ENCODE data around the gene SLC25A11.
"Not testable (repeated sequence)": the region's sequence is repeated elsewhere in the genome, so short reads cannot be mapped to it uniquely, and the experiment has no call there.

Gene SLC25A11

DNA sequence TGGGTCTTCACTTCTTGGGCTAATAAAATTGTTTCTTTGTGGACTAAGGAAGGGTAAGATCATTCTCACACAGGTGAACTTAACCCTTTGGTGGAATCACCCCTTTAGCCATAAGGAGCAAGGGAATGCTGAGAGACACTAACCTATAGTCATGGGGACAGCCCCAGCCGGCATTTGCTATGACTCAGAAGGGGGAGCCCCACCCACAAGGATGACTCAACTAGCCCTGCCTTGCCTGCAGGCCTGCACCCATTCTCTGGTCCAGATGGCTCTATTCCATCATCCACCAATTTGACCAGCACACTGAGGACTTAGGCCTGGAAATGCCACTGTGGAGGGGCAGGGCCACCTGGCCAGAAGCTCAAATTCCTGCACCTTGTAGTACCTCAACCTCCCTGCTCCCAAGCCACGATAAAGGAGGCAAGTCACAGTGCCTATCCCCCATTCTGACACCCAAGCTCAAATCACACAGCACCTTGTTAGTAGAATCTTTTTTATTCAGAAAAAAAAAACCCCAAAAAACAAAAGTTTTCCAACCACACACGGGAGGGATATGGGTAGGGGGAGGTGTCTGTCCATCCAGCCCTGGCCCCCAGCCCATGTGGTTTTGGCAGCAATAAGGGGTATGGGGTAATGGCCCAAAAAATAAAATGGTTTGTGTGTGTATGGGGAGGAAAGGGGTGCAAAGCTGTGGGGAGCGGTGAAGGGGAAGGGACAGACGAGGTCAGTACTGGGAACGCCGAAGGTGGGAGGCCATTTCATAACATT, 5.5 kb upstream of the SLC25A11 start:
- peak; percentile 78 for DNase-seq

DNA sequence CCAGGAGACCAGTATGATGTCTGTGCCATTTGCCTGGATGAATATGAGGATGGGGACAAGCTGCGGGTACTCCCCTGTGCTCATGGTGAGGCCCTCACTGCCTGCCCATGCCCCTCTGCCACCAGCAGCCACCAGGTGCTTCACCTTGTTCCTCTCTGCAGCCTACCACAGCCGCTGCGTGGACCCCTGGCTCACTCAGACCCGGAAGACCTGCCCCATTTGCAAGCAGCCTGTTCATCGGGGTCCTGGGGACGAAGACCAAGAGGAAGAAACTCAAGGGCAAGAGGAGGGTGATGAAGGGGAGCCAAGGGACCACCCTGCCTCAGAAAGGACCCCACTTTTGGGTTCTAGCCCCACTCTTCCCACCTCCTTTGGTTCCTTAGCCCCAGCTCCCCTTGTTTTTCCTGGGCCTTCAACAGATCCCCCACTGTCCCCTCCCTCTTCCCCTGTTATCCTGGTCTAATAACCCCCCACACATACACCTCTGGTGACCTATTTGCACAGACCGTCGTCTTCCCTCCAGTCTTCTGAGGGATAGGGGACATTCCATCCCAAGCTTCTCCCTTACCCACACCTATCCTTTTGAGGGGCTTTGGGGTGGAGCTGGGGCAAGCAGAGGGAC, 4.8 kb upstream of the SLC25A11 start:
- peak; percentile 39 for DNase-seq

DNA sequence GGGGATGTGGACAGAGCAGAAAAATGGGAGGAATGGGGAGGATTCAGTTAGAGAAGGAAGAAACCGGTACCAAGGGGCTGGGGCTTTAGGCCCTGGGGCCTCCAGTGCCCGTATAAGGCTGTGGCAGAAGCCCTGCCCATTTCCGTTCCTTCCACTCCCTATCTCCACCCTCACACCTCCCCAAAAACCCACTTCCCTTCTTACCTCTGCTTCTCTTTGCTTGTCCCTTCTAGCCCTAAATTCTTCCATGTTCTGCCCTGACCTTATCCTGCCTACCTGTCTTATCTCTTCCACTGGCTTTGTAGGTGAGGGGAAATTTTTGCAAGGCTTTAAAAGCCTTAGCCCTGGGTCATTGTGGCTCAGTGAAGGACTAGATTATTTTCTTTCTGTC, 4.3 kb upstream of the SLC25A11 start:
- DNase-seq: no peak

DNA sequence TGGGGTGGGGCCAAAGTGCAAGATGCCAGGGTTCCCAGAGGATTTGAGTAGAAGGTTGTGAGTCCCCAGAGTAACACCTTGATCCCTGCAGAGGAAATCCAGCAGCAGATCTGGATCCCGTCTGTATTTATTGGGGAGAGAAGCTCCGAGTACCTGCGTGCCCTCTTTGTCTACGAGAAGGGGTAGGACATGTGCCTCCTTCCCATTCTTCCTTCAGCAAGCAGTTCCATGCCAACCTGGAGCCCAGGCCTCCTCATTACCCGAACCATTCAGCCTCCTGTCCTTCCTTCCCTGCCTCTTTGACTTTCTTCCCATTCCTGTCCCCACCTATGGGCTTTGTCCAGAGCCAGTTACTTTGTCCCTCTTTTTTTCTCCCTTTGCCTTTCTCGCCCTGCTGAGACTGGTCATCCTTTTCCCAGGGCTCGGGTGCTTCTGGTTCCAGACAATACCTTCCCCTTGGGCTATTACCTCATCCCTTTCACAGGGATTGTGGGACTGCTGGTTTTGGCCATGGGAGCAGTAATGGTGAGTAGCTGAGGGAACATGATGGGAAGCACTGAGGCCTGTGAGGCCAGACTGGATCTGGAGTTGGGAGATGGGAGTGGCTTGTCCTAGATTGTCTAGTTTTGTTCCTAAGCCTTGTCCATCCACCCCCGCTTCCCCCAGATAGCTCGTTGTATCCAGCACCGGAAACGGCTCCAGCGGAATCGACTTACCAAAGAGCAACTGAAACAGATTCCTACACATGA, 3.1 kb upstream of the SLC25A11 start:
- no peak for DNase-seq

DNA sequence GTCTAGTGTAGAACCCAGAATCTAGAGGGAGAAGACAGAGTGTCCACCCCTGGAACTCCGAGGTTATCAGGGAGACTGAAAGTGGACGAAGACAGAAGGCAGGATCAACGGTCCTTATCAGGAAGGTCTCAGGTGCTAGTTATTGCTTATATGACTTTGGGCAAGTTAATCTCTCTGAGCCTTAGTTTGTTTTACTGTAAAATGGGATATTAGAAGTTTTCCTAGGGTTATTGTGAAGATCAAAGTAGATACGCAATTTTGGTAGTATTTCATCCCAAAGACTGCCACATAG, 1.4 kb upstream of the SLC25A11 start:
- DNase-seq: no peak

DNA sequence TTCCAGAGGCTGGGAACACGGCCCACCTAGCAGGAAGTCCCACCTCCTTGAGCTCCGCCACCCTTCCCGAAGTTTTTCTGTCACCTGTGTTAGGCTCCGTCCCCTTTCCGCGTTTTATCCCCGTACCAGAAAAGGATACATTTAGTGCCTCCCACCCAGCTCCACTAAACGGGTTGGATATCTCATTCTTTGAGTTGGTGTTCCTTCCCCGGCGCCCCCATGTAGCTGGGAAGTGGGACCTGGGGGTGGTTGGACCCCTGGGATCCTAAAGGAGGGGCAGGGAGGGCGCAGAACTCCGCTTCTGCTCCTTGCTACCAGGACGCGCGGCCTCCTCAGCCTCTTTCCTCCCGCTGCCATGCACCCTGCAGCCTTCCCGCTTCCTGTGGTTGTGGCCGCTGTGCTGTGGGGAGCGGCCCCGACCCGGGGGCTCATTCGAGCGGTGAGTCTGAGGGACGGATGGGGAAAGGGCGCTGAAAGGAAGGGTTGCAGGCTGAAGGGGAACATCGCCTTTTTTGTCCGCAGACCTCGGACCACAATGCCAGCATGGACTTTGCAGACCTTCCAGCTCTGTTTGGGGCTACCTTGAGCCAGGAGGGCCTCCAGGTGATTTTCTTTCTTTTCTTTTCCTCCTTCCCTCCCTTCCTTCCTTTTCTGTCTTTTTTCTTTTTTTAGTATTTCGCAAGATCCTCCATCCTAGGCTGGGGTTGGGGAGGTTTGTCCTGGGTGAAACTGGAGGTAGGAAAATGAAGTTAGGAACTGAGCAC, 891 bp upstream of the SLC25A11 start:
- no peak for DNase-seq

DNA sequence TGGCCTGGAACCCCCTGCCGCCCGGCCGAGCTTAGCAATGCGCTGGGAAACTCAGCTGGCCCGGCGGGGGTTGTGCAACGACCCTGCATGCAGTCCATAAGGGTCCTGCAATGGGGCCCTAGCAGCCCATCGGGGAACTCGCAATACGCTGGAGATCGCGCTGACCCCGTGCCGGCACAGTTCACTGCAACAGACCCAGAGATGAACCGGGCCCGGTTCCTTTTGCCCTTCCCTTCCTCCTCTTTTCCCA, 375 bp downstream of the SLC25A11 start:
- DNase-seq: peak; percentile 32

DNA sequence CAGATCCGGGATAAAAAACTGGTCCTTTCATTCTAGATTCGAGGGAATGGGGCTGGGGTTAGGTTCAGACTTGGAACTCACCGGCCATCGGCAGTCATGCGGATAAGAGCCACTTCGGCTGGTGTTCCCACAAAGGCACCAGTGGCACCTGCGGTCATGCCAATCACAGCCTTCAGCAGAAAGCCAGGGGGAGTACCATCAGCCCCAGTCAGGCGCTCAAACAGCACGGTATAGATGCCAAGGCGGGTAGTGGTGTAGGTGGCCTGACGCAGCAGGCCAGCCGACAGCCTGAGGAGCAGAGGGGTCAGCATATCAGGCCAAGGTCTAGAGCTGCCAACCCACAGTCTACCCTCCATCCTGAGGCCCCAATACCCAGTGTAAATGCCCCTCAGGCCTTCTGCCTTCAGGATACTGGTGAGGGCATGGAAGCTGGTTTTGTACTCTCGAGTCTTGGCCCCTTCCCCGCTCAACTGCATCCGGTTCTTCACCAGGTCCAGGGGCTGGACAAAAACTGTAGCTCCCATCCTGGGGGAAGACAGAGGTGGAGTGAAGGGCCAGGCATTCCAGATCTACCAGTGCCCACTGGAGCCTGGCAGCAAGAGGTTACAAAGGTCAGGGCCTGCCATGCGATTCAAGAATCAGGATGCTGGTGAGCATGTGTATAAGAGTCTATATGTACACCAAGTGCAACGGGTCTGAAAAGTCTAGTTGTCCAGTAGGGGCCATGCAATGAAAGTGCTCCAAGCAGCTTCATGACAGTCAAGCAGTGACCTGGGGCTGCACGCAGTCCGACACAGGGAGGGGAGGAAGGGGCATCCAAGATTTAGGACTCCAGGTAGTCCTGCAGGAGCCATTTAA, 929 bp downstream of the SLC25A11 start:
- DNase-seq: no peak

DNA sequence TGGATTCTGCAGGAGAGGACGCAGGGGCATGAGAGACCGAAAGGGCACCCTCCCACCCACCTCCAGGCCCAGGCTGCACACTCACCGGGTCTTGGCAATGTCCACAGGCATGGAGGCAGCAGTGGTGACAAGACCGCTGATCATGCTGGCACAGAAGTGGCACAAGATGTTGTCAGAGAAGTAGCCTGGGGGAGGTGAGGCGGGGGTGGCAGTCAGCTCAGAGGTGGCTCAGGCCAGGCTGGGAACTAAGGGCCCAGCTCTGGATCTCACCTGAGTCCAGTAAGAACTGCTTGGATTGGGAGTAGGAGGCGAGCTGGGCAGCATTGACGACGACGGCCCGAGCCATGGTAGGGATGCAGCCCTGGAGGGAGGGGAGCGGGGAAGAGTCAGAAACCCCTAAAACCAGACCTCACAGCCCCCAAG, 1.8 kb downstream of the SLC25A11 start:
- DNase-seq: no peak

DNA sequence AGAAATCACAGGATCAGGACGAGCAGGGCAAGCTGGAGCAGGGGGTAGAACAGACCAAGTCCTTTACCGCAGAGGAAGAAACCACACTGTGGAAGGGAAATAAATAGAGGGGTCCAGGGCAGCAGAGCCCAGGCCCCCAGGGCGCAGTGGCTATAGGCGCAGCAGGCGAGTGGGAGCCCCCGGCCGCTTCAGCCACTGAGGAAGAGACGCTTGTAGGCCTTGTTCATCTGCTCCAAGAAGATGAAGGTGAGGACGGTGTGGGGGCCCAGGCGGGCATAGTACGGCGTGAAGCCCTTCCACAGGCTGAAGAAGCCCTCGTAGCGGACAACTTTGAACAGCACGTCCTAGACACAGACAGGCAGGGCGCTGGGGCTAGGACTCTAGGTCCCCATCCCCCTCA, 2.3 kb downstream of the SLC25A11 start:
- no peak for DNase-seq

DNA sequence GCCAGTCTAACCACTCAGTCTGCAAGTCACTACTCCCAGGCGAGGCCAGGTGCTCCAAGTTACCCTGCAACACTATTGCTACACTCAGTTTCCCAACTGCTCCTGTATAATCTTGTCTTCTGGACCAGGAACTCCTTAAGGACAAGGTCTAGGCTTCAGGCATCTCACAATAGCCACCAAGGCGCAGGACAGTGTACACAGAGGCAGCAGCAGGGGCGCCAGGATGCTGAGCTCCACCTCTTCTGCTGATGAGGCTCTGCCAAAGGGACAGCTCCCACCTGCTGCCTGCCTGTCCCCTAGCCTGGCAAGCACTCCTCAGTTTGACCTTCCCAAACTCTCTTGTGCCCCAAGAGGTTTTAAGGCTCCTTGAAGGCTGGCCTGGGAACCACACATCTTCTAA, 3.4 kb downstream of the SLC25A11 start:
- DNase-seq: no peak

DNA sequence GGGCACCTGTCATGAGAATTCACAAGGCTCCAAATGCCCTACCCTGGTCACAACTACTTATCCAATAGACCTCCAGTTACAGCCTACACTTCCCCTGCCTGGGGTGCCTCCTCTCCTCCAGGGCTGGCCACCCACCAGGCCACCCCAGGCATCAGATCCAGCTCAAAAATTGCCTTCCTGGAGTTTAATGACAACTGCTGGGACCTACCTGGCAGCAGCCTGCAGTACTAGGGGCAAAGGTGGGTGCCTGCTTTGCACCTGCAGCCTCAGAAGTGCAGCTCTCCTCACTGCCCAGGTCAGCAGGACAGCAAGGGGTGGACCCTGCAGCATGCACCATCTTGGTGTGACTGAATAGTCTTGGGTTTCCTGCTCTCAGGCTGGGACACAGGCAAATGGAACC, 4.2 kb downstream of the SLC25A11 start:
- no peak for DNase-seq

DNA sequence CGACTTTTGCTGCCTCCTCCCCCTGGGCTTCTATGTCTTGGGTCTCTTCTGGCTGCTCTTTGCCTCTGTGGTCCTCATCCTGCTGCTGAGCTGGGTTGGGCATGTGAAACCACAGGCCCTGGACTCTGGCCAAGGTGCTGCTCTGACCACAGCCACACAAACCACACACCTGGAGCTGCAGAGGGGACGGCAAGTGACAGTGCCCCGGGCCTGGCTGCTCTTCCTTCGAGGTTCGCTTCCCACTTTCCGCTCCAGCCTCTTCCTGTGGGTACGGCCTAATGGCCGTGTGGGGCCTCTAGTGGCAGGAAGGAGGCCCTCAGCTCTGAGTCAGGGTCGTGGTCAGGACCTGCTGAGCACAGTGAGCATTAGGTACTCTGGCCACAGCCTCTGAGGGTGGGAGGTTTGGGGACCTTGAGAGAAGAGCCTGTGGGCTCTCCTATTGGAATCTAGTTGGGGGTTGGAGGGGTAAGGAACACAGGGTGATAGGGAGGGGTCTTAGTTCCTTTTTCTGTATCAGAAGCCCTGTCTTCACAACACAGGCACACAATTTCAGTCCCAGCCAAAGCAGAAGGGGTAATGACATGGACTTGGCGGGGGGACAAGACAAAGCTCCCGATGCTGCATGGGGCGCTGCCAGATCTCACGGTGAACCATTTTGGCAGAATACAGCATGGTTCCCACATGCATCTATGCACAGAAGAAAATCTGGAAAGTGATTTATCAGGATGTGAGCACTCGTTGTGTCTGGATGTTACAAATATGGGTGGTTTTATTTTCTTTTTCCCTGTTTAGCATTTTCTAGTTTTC, 5.5 kb downstream of the SLC25A11 start:
- no peak for DNase-seq

DNA sequence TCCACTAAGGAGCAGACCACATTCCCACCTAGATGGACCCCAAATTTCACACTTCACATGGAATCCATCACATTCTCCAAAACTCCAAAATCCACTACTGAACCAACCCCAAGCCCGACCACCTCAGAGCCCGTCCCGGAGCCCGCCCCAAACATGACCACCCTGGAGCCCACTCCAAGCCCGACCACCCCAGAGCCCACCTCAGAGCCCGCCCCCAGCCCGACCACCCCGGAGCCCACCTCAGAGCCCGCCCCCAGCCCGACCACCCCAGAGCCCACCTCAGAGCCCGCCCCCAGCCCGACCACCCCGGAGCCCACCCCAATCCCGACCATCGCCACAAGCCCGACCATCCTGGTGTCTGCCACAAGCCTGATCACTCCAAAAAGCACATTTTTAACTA, 6.2 kb downstream of the SLC25A11 start:
- DNase-seq: no peak

DNA sequence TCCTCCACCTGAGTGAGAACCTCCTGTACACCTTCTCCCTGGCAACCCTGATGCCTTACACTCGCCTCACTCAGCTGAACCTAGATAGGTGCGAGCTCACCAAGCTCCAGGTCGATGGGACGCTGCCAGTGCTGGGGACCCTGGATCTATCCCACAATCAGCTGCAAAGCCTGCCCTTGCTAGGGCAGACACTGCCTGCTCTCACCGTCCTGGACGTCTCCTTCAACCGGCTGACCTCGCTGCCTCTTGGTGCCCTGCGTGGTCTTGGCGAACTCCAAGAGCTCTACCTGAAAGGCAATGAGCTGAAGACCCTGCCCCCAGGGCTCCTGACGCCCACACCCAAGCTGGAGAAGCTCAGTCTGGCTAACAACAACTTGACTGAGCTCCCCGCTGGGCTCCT, 7.1 kb downstream of the SLC25A11 start:
- DNase-seq: no peak

DNA sequence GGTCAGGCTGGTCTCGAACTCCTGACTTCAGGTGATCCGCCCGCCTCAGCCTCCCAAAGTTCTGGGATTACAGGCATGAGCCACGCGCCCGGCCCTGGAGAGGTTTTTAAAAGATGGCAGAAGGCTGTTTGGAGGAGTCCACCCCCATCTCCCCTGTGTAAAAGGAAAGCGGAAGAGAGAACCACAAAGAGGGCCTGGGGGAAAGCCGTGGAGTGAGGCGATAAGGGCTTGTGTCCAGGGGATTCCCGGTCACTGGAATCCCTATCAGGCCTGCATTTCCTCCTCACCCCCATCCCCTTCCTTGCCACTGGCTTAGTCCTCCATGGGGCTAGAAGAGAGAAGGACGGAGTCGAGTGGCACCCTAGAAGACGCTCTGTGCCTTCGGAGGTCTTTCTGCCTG, 7.9 kb downstream of the SLC25A11 start, which contains the start of gene GP1BA:
Gene GP1BA (plus strand): TSS at position 315 of the 400 bp plus-strand sequence. CDS start 328 bp downstream, outside the sequence.
- no peak for DNase-seq

DNA sequence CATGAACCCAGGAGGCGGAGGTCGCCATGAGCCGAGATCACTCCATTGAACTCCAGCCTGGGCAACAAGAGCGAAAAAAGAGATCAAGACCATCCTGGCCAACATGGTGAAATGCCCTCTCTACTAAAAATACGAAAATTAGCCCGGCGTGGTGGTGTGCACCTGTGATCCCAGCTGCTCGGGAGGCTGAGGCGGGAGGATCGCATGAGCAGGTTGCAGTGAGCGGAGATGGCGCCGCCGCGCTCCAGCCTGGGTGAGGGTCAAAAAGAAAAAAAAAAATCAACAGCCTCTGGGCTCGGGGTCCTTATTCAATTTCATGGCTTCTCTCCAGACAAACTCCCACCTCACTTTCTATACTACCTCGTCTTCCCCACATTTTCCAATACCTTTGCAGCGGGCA, 11.0 kb downstream of the SLC25A11 start:
- DNase-seq: no peak

DNA sequence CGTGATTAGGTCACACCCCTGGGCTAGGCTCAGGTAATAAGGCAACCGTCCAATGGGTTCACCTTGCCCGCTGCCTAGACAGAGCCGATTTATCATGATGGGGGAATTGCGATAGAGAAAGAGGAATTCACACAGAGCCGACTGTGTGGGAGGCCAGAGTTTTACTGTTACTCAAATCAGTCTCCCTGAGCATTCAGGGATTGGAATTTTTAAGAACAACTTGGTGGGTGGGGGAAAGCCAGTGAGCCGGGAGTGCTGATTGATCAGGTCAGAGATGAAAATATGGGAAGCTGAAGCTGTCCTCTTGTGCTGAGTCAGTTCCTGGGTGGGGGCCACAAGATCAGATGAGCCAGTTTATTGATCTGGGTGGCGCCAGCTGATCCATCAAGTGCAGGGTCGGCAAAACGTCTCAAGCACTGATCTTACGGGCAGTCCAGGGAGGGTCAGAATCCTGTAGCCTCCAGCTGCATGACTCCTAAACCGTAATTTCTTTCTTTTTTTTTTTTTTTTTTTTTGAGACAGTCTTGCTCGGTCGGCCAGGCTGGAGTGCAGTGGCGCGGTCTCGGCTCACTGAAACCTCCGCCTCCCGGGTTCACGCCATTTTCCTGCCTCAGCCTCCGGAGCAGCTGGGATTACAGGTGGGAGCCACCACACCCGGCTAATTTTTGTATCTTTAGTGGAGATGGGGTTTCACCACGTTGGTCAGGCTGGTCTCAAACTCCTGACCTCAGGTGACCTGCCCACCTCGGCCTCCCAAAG, 13.1 kb downstream of the SLC25A11 start:
- not testable (repeated sequence) for DNase-seq

DNA sequence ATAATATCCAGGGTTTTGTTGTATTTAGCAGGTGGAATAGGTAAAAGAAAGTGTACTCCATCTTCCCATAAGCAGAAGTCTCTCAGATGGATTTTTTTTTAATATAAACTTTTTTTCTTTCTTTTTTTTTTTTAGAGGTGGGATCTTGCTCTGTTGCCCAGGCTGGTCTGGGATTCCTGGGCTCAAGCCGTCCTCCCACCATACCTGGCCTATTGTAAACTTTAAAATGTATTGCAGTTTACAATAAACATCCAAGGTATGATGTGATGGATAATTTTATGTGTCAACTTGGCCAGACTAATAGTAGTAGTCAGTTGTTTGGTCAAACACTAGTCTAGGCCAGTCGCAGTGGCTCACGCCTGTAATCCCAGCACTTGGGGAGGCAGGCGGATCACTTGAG, 18.5 kb downstream of the SLC25A11 start:
- no peak for DNase-seq

DNA sequence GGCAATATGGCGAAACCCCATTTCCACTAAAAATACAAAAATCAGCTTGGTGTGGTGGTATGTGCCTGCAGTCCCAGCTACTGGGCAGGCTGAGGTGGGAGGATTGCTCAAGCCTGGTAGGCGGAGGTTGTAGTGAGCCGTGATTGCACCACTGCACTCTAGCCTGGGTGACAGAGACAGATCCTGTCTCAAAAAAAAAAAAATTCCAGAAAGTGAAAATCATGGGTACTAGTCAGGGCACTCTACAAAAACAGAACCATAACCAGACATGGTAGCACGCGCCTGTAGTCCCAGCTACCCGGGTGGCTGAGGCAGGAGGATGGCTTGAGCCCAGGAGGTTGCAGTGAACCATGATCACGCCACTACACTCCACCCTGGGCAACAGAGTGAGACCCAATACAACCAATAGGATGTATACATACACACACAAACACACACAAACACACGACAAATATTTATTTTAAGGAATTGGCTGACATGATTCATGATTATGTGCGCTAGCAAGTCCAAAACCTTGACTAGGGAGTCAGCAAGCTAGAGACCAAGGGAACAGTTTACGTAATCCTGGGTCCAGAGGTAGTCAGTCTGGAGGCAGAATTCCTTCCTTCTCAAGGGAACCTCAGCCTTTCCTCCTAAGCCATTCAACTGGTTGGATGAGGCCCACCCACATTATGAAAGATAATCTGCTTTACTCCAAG, 19.3 kb downstream of the SLC25A11 start:
- no peak for DNase-seq

All from stimulated activated CD4-positive, alpha-beta T cell treated with anti-CD3 and anti-CD28 coated beads, Interleukin-12 subunit alpha, Interleukin-12 subunit beta, amount 100 ng/mL, for 4 hours (primary cell).